Uterus (tissue), 4 donors: Measurements from ENCODE around the gene BBS9. TPM values are rescaled to one million over a fixed set of nuclear protein-coding genes. Genes with fewer than 3 reads are reported as not detected.
"Not testable (repeated sequence)": the region's sequence is repeated elsewhere in the genome, so short reads cannot be mapped to it uniquely, and the experiment has no call there.

Experiments
- DNase-seq, 2 donors: peaks; one replicate each; pipeline ENCODE4 v3.0.0-alpha.2; 2019 to 2020
- H3K27ac ChIP-seq, 2 donors: fragments of 200-600 bp; sonication (generic); 1 replicate in 1 of 2; 2 replicates in 1 of 2; pipeline ENCODE4 v1.5.1; 2016 to 2018
- H3K27me3 ChIP-seq, 2 donors: fragments of 200-600 bp; sonication (generic); one replicate each; pipeline ENCODE4 v1.5.1; 2018 to 2019; ENCODE audit warnings: control low read depth in 1 of 2
- H3K36me3 ChIP-seq, 2 donors: fragments of 200-600 bp; sonication (generic); one replicate each; pipeline ENCODE4 v1.5.1; 2019; ENCODE audit warnings: control low read depth in 1 of 2
- H3K4me1 ChIP-seq, 2 donors: fragments of 200-600 bp; sonication (generic); one replicate each; pipeline ENCODE4 v1.5.1; 2018 to 2019; ENCODE audit warnings: control low read depth in 1 of 2
- H3K4me3 ChIP-seq, 2 donors: fragments of 200-600 bp; sonication (generic); 1 replicate in 1 of 2; 2 replicates in 1 of 2; pipeline ENCODE4 v1.5.1; 2018 to 2019; ENCODE audit warnings: mild to moderate bottlenecking in 1 of 2
- H3K9me3 ChIP-seq, 2 donors: fragments of 200-600 bp; sonication (generic); one replicate each; pipeline ENCODE4 v1.5.1; 2019; ENCODE audit warnings: control low read depth in 1 of 2
- POLR2A ChIP-seq, 2 donors: fragments of 450-650 bp; IDR thresholded peaks; one replicate each; pipeline ENCODE4 v1.6.1; 2016; ENCODE audit warnings: antibody characterized with exemption in 2 of 2, mild to moderate bottlenecking in 1 of 2, moderate library complexity in 1 of 2
- intact Hi-C: fragments of 100-400 bp; cut with DNase I; formaldehyde crosslinking; loops from one replicate; pipeline ENCODE4 v1.15.1; 2023; ENCODE audit warnings: low total_unique reads
- total RNA-seq, 4 donors: library from RNA; depleted of rRNA in 3 of 4; stranded (reverse); fragments of >200 nt in 3 of 4; gene quantifications; one replicate each; pipeline versions ENCODE4 v1.1.0 to v1.2.4, GENCODE V29; 2014 to 2023
- TF ChIP-seq, protein P1 (sequence below), 4 experiments: fragments of 200-600 bp in 2 of 4; fragments of 450-650 bp in 2 of 4; sonication (generic) in 2 of 4; IDR thresholded peaks; one replicate each; pipeline ENCODE4 v1.5.1; 2016 to 2019; ENCODE audit warnings: antibody characterized with exemption in 4 of 4, mild to moderate bottlenecking in 2 of 4, moderate library complexity in 1 of 4
- donor health status: DM: yes; HTN: yes; CAD: no.

Gene BBS9
- total RNA-seq, 4 donors from 2014 or later, result 24.1 to 77.4 (median 39.4) TPM

DNA sequence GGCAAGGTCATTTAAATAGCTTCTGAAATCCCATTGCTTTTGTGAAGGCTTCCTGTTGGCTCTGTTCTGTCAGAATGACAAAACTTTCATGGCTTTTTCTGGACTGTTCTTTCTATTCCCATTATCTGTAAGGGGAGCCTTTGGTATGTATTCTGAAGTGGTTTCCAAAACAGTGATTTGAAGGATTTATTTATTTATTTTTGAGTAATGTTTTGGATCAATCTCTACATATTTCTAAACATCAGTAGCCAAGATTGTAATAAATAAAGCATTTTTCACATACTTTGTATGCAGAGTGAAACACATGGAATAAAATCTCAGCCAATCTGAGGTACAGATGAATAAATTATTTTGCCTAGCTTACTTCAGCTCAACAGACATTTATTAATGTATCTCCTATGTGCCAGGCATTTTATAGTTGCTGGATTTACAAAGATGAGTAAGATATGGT is 121.1 kb downstream of the BBS9 start:
- no peak for DNase-seq
- intact Hi-C loops, result no loop called here
- Histone ChIP-seq H3K4me1 (no peaks in the 10 kb centered on the region), H3K36me3 (no peaks in the 10 kb centered on the region), H3K9me3 (no peaks in the 10 kb centered on the region), H3K27me3 (no peaks in the 10 kb centered on the region), H3K27ac (no peak overlapping the region), H3K4me3 (no peak overlapping the region)
- TF ChIP-seq, protein P1, sequence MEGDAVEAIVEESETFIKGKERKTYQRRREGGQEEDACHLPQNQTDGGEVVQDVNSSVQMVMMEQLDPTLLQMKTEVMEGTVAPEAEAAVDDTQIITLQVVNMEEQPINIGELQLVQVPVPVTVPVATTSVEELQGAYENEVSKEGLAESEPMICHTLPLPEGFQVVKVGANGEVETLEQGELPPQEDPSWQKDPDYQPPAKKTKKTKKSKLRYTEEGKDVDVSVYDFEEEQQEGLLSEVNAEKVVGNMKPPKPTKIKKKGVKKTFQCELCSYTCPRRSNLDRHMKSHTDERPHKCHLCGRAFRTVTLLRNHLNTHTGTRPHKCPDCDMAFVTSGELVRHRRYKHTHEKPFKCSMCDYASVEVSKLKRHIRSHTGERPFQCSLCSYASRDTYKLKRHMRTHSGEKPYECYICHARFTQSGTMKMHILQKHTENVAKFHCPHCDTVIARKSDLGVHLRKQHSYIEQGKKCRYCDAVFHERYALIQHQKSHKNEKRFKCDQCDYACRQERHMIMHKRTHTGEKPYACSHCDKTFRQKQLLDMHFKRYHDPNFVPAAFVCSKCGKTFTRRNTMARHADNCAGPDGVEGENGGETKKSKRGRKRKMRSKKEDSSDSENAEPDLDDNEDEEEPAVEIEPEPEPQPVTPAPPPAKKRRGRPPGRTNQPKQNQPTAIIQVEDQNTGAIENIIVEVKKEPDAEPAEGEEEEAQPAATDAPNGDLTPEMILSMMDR (IDR thresholded peaks at IDR 0.05), result no peak
- TF ChIP-seq POLR2A (IDR thresholded peaks at IDR 0.05), result no peak

DNA sequence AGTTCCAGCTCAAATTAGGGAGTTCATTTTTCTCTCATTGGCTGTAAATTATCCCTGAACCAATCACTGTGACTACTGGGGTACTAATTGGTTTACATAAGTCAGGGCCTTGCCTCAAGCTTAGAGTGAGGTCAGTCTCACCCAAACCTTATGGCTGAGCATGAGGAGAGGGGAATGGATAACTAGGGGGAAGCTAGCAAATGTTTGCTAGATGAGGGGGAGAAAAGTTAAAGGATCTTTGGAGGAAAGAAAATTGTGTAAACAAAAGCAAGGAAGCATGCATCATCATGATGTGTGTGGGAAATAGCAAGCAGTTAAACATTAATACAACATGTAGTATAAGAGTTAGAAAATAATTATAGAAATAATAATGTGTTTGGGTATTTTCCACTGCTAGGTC is 121.9 kb downstream of the BBS9 start:
- no peak overlapping the region for H3K27ac ChIP-seq
- no peak for TF ChIP-seq POLR2A (IDR thresholded peaks at IDR 0.05)
- TF ChIP-seq, protein P1 (IDR thresholded peaks at IDR 0.05), result no peak
- no peak for DNase-seq
- H3K9me3 ChIP-seq, result no peaks in the 10 kb centered on the region
- intact Hi-C loops, result no loop called here
- H3K4me1 ChIP-seq, result no peaks in the 10 kb centered on the region
- no peak overlapping the region for H3K4me3 ChIP-seq
- no peaks in the 10 kb centered on the region for H3K36me3 ChIP-seq
- H3K27me3 ChIP-seq, result no peaks in the 10 kb centered on the region

DNA sequence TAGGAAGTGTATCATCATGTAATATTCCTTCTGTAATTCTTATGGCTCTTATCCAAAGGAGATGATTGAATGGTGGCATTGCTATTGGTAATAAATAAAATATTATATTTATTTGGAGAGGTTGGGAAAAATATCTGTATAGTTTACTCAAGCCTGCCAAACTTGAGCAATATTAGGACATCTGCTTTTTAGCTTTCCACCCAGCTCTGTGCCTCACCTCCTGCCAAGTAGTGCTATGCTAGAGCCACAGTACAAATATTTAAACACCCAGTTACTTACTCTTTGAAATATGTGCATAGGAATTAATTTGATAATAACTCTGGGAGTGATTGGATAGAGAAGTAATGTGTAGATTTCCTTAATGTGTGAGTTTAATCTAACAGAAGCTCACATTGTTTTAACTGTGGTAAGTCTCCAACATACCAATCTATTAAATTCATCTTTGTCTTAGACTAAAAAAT is 129.2 kb downstream of the BBS9 start:
- no peaks in the 10 kb centered on the region for H3K27me3 ChIP-seq
- no peak for TF ChIP-seq POLR2A (IDR thresholded peaks at IDR 0.05)
- TF ChIP-seq, protein P1 (IDR thresholded peaks at IDR 0.05), result no peak
- intact Hi-C loops, result no loop called here
- no peaks in the 10 kb centered on the region for H3K4me1 ChIP-seq
- no peak overlapping the region for H3K27ac ChIP-seq
- H3K9me3 ChIP-seq, result no peaks in the 10 kb centered on the region
- H3K4me3 ChIP-seq, result no peak overlapping the region
- DNase-seq, result no peak
- no peaks in the 10 kb centered on the region for H3K36me3 ChIP-seq

DNA sequence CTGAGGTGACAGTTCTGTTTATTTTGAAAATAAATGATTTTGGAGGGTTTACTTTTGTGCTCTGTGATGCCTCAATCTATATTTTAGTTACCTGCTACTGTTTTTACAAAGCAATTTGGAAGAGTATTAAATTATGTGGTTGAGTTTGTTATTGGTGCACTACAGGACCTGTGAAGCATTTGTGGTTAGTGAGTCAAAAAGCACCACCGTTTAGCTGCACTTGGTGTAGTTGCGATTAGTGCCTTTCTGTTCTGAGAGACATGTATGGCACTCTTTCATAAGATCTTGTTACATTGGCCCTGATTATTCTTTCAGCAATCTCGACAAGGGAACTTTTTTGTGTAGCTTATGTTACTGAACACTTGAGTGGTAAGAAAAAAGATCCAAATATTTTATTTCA is 132.2 kb downstream of the BBS9 start:
- Histone ChIP-seq H3K27me3 (no peaks in the 10 kb centered on the region), H3K4me3 (no peak overlapping the region), H3K4me1 (no peaks in the 10 kb centered on the region), H3K36me3 (no peaks in the 10 kb centered on the region), H3K9me3 (no peaks in the 10 kb centered on the region), H3K27ac (no peak overlapping the region)
- intact Hi-C loops, result no loop called here
- no peak for DNase-seq
- no peak for TF ChIP-seq POLR2A (IDR thresholded peaks at IDR 0.05)
- TF ChIP-seq, protein P1 (IDR thresholded peaks at IDR 0.05), result no peak

DNA sequence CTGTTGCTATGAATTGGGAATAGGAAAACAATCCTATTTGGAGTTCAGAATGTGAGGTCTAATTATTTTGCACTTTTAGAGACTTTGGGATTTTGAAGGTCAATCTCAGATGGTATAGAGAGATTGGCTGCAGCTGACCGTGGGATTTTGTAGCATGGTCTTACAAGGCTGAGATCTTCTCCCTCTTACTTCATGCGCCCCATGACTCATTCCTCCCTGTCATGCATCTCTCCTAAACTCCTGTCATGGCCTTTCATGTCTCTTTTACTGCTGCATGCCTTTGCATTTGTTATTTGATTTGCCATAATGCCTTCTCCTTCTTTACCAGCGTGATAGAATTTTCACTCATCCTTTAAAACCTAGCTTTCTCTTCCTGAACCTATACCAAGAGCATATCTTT is 133.1 kb downstream of the BBS9 start:
- H3K4me3 ChIP-seq, result no peak overlapping the region
- intact Hi-C loops, result no loop called here
- TF ChIP-seq, protein P1 (IDR thresholded peaks at IDR 0.05), result no peak
- no peak for TF ChIP-seq POLR2A (IDR thresholded peaks at IDR 0.05)
- no peaks in the 10 kb centered on the region for H3K27me3 ChIP-seq
- H3K27ac ChIP-seq, result no peak overlapping the region
- no peaks in the 10 kb centered on the region for H3K9me3 ChIP-seq
- H3K36me3 ChIP-seq, result no peaks in the 10 kb centered on the region
- no peaks in the 10 kb centered on the region for H3K4me1 ChIP-seq
- DNase-seq, result no peak

DNA sequence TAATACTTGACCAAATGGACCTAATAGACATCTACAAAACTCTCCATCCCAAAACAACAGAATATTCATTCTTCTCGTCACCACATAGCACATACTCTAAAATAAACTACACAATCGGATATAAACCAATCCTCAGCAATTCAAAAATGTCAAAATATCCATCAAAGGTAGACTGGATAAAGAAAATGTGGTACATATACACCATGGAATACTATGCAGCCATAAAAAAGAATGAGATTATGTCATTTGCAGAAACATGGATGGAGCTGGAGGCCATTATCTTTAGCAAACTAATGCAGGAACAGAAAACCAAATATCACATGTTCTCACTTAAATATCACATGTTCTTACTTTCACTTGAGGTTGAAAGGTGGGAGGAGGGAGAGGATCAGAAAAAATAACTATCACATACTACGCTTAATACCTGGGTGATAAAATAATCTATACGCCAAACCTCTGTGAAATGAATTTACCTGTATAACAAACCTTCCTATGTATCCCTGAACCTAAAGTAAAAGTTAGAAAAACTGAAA is 142.5 kb downstream of the BBS9 start:
- H3K4me3 ChIP-seq, intact Hi-C loops, H3K27ac ChIP-seq, H3K9me3 ChIP-seq, H3K4me1 ChIP-seq, DNase-seq, H3K27me3 ChIP-seq, H3K36me3 ChIP-seq: not testable (repeated sequence)
